GM19463 (cell line): ENCODE data around the gene HMGA1.
A peak's percentile ranks its signal among the peaks of the same experiment; 100 is the strongest.
"Not testable (repeated sequence)": the region's sequence is repeated elsewhere in the genome, so short reads cannot be mapped to it uniquely, and the experiment has no call there.

Source experiments
- ATAC-seq: cut with Tn5 transposase; IDR thresholded peaks from one replicate; pipeline ENCODE4 v1.9.1; 2021; ENCODE audit warnings: mild to moderate bottlenecking, moderate library complexity; ENCODE audit not compliant: unreplicated experiment

HMGA1 gene

DNA sequence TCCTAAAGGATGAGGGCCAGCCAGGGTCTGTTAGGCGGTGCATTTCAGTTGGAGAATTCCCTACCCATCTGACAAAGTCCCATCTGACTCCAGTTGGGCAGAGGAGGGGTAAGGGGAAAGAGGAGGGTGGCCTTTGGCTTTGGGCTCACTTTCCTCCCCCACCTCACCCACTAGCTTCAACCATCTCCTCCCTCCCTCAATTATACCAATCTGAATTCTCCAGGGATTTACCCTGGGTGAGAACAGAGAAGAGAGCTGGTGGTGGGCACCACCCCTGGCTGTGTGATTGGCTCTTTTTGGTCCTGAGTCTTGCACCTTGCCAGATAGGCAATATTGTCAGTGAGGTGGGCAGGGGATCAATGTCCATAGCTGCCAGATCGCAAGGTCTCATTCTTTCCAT is 3.2 kb downstream of the HMGA1 start:
- ATAC-seq, result no peak

DNA sequence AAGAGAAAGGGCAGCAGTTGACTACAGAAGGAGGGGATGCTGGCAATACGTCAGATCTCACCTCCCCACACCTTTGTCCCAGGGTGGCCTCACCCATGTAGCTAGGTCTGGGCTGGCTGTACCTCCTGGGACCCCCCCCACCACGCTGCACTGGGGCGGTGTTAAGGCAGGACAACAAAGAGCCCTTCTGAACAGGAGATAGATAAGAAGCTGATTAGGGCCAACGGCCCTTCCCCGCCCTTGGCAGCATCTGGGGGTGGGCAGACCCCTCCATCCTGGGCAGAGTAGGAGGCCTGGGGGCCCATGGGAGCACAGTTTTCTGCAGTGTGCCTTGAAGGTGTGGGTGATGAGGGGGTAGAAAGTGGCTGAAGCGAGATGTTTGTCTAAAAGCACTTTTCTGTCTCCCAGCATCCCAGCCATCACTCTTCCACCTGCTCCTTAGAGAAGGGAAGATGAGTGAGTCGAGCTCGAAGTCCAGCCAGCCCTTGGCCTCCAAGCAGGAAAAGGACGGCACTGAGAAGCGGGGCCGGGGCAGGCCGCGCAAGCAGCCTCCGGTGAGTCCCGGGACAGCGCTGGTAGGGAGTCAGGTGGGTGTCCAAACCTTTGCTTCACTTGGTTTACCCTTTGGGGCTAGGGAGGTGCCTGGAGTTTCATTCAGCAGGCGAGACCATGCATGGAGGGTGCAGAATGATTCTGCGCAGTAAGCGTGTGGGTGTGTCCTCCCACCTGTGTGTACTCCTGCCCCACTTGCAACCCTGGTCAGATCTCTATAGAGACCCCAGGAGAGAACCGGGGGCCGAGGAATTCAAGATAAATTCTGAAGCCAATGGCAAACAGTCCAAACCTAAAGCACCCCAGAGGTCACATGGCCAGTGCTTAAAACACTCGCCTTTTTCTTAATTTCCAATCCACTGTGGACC is 3.9 kb downstream of the HMGA1 start:
- ATAC-seq, result no peak

DNA sequence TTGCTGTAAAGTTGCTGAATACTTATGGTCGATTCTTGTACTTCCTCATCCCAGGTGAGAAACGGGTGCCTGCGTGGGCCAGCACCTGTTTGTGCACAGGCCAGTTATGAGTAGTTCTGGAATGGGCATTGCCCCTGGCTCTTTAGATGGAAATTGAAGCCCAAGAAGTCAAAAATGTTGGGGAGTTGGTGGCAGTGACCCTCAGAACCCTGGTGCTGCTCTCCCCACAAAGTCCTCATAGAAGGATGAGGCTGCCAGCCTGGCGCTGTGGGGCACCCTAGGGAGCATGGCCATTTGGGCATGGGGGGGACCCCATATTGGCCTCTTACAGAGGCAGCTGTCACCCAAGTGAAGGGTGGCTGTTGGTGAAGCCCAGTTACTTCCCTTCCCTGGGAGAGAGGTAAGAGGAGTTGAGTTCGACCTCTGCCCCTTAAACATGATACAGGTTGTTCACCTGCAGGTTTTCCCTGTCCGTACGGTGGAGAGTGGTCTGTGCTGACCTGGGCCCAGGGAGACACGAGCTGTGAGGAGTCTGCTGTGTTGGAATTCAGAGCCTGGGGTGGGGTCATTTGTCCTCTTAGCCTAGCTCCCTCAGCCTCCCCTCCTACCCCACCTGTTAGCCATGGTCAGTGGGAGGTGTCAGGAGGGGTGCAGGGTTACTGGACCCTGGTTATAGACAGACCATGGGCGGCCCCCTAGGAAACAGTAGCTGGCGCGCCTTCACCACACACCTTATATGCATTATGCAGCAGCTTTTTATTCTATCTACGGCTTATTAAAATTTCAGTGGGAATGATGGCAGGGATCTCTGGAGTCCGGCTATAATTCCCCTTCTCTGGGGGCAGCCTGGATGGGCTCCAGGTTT is 4.9 kb downstream of the HMGA1 start:
- ATAC-seq, result no peak

DNA sequence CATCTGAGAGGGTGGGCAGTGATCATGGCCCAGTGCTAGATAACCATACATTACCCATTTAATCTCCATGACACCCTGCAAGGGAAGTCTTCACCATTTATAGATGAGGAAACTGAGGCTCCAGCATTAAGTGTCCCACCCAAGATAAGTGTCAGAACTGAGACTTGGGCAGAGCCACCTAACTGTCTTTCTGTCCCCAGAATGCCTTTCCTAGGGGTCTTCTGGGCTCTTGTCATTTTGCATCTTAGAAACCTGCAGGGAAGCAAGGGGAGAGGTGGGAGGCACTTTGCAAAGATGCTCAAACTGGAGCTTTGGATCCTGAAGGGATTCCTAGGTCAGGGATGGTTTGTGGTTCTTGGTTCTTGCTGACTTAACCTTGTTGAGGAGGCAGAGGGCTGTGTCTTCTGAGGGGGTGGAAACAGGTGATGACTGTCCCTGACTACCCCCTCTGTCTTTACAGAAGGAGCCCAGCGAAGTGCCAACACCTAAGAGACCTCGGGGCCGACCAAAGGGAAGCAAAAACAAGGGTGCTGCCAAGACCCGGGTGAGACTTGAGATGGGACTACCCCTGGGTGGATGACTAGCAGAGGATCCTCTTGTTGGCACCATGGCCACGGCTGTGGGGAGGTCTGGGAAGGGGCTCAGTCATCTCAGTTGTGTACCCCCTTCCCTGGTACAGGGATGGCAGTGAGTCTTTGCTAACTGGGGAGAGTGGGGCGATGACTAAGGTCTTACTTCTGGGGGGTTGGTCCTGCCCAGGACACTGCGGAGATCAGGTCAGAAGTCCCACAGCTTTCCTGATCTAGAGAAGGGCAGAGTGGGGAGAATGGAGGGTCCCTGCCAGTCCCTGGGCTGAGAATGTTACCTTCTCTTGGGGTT is 5.8 kb downstream of the HMGA1 start:
- no peak for ATAC-seq

DNA sequence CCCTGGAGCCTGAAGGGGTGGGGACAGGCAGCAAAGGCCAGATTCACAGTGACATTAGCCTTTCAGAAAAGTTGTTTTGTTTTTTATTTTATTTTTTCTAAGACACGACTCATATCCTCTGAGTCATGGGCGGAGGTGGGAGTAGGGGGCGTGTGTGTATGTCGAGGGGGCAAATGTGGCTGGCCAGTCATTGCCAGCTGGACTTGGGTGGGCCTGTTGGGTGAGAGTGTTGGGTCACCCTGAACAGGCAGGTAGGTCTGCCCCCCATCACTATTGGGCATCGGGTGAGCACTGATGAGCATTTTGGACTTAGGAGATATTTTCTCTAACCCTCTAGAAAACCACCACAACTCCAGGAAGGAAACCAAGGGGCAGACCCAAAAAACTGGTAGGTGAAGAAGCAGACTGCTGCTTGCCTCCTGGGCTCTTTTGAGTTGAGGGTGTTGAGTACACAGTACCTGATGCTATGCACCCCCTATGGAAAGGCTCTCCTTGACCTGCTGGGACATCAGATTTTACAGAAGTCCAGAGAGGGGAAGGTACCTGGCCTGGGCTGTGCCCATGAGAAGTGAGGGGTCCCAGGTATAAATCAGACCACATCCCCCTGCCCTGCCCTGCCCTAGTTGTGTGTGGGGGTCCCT is 6.6 kb downstream of the HMGA1 start:
- no peak for ATAC-seq

DNA sequence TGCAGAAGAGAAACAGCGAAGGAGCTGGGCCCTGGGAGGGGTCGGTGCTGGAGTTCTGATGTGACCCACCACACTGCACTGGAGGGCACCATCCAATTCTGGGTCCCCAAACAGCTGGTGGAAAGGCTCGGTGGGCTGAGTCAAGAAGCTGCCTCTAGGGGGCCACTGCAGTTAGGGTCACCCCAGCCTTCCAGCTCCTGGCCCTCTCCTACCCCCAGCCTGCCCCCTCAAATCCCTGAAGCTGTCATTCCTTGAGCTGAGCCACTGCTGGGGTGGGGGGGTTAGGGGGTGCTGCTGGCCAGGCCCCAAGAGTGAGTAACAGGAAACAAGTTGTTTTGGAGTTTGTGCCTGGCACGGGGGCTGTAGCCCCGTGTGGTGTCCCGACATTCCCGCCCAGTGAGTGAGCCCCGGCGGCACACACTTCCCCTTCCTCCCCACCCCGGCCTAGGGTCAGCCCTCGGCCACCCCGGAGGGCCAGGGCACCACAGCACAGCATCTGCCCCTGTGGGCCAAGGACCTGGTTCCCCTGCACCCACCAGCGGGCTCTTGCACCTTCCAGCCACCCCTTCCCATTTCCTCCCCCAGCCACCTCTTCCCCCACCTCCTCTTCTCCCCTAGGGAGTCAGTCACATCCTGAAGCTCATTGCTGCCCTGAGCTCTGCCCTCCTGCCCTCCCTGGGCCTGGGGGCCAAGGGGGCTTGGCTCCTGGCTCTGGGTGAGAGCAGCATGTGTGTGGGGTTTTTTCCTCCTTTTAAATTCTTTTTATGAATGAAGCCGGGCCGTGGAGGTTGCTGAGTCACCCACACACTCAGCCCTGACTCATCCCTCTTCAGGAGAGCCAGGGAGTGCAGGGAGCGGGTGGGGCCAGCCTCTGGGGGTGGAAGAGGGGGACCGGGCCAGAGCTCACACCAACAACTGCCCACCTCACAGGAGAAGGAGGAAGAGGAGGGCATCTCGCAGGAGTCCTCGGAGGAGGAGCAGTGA is 7.5 kb downstream of the HMGA1 start:
- ATAC-seq, result no peak

DNA sequence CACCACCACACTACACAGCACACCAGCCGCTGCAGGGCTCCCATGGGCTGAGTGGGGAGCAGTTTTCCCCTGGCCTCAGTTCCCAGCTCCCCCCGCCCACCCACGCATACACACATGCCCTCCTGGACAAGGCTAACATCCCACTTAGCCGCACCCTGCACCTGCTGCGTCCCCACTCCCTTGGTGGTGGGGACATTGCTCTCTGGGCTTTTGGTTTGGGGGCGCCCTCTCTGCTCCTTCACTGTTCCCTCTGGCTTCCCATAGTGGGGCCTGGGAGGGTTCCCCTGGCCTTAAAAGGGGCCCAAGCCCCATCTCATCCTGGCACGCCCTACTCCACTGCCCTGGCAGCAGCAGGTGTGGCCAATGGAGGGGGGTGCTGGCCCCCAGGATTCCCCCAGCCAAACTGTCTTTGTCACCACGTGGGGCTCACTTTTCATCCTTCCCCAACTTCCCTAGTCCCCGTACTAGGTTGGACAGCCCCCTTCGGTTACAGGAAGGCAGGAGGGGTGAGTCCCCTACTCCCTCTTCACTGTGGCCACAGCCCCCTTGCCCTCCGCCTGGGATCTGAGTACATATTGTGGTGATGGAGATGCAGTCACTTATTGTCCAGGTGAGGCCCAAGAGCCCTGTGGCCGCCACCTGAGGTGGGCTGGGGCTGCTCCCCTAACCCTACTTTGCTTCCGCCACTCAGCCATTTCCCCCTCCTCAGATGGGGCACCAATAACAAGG is 8.5 kb downstream of the HMGA1 start:
- ATAC-seq, result not testable (repeated sequence)

DNA sequence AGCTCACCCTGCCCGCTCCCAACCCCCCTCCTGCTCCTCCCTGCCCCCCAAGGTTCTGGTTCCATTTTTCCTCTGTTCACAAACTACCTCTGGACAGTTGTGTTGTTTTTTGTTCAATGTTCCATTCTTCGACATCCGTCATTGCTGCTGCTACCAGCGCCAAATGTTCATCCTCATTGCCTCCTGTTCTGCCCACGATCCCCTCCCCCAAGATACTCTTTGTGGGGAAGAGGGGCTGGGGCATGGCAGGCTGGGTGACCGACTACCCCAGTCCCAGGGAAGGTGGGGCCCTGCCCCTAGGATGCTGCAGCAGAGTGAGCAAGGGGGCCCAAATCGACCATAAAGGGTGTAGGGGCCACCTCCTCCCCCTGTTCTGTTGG is 9.1 kb downstream of the HMGA1 start:
- not testable (repeated sequence) for ATAC-seq

DNA sequence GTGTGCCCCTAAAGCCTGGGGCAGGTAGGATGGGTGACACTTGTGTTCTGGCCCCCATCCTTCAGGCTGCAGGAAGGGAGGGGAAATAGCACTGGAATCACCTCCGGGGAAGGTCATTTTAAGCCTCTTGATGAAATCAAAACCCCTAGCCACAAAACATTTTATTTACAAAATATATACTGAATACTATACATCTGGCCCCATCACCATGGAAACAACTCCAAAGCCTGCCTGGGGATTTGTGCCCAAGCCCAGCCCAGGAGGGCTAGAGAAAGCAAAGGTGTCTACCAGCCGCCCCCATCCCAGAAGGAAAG is 9.5 kb downstream of the HMGA1 start:
- no peak for ATAC-seq

DNA sequence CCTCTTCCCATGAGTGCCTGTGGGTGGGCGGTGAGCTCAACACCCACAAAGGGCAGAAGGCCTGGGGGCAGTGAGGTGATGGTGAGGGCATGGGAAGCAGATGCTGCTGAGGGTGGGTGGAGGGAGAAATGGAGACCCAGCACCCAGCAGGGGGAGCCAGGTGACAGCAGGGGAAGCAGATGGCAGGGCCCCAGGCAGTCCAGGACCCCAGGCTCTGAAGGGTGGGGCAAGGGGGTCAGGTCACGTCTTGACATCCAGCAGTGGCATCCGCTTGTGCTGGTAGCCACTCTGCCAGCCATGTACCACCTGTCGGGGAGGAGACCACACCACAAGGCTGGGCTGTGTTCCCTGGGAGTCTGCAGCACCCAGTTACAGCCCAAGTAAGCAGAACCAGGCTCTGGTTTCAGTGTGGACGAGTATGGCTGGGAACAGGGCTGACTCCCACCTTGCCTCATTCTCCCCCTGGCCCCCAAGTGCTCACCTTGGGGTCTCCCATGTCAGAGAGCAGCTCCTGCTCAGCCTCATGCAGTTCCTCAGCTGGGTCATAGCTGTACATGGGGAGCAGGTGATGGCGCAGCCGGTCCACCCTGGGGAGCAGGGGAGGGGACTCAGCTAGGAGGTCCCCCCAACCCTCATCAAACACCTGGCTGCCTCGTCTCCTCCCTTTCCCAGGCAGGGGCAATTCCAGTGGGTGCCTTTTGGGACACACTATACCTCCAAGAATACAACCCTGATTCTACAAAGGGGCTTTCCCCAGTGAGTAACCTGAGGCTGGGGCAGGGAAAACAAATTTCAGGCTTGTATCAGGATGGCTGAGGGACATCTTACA is 10.1 kb downstream of the HMGA1 start:
- ATAC-seq, result no peak

DNA sequence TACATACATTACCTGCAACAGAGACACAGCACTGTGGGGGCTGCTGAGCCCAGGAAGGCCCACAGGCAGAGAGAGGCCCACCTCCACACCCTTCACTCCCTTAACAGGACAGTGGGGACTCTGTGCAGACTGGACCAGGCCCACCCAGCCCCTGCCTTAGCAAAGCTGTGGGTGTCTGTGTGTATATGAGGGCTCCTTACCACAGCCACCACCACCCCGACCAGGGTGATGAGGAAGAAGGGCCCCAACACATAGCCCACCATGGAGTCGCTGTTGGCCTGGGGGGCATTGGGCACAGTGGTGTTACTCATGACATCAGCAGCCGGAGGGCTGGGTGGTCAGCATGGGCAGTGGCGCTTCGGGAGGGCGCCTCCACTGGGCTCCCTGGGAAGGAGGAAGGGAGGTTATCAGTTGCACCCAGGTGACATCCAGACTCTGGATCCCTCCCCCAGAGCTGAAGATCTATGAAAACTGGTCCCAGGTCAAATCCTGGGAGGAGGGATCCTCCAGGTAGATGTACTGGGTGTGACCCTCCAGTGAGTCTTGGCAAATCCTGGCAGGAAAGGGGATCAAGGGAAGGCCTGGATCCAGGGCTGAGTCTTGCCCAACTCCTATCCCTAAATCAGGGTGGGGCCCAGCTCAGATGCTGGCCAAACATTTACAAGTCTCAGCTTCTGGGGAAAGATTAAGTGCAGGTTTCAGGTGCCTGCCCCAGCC is 11.0 kb downstream of the HMGA1 start:
- no peak for ATAC-seq

DNA sequence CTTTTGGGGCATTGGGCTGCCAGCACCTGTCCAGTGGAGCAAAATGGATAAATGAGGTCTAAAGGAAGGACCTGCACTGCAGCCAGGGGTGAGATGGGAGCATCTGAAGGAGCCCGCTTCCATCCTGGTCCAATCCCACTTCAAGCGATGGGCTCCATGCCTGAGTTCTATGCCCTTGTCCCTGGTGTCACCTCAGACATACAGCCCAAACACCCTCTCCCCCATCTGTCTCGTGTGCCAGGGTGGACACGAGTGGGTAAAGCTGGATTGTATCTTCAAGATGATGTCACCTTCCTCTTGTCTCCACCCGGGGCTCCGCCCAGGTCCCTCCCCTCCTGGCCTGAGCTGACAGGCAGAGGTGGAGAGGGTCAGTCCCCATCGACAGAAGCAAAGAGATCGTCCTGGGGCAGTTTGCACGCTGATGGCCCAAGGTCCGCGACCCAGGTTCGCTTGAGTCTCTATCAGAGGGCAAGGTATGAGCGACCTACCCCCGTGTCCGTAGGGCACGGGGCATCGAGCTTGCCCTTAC is 11.6 kb downstream of the HMGA1 start:
- ATAC-seq, result no peak

DNA sequence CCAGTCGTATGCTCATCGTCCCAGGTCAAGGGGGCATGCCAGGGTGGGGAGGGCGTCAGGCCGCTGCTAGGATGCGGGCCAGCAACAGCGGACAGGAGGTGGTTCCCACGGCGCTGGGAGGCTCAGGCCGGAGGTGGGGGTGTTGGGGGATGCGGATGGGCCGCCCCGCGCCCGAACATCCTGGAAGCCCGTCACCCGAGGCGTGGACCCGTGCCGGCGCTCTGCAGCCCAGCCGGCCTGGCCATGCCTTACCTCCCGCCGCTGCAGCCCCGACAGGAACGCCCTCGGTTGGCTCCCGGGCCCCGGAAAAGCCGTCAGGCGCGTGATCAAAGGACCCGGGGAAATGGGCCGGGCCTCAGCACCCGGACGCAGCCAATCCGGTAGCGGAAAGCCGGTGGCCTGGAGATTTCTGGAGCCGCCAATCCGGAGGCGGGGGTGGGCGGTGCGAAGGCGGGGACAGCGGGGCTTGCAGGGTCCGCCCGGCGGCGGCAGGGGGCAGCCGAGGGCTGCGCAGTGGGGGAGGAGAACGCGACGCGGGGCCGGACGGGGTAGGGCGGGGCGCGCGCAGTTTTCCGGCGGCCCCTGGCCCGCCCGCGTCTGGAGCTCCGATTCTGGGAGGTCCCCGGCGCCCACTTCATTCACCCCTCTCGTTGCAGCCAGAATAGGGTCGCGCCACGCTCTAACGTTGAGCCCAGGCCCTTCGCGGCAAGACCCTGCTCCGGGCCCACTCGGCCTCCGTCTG is 12.2 kb downstream of the HMGA1 start, which contains the start of gene SMIM29:
Gene SMIM29, minus strand, starts transcription at position 280 of the 742 bp plus-strand sequence. CDS start 1,215 bp downstream, outside the sequence.
- ATAC-seq, result peak; percentile 76

DNA sequence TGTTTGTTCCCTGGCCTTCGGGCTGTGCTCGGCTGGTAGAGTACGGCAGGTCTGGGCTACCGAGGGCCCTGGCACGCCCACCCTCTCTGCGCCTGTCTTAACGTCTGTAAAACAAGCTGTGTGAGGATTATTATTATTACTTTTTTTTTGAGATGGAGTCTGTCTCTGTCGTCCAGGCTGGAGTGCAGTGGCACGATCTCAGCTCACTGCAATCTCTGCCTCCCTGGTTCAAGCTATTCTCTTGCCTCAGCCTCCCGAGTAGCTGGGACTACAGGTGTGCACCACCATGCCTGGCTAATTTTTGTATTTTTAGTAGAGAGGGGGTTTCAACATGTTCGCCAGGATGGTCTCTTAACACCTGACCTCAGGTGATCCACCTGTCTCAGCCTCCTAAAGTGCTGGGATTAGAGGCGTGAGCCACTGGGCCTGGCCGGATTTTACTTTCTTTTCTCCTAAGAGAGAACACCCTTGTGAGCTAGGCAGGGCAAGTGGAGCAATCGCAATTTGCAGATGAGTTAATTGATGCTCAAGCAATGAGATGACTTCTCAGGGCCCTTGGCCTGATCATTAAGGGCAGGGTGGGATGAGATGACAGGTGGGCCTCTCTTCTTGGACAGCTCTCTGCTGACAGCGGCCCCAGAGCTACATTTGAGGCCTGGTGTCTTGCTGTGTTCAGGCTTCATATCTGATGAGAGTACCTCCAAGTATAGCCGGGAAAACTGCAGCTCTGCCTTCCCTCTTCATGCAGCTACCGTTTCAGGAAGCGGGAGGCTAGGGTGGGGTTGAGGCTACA is 13.0 kb downstream of the HMGA1 start:
- peak; percentile 34 for ATAC-seq

DNA sequence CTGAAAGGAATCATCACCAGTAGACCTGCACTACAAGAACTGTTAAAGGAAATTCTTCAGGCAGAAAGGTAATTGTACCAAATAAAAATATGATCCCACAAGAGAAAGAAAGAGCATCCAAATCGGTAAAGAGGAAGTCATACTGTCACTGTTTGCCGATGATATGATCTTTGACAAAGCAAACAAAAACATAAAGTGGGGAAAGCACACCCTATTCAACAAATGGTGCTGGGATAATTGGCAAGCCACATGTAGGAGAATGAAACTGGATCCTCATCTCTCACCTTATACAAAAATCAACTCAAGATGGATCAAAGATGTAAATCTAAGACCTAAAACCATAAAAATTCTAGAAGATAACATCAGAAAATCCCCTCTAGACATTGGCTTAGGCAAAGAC is 15.7 kb downstream of the HMGA1 start:
- not testable (repeated sequence) for ATAC-seq
